Astrocyte of the spinal cord (primary cell): ENCODE measurements around the gene SORL1.
"Not testable (repeated sequence)": the region's sequence is repeated elsewhere in the genome, so short reads cannot be mapped to it uniquely, and the experiment has no call there.

ENCODE experiments used
- DNase-seq: peaks from one replicate; pipeline ENCODE4 v3.0.0; 2011; ENCODE audit warnings: low read depth, low spot score
- H3K4me3 ChIP-seq: 2 replicates; pipeline ENCODE4 v1.5.1; 2011; ENCODE audit warnings: low read depth, mild to moderate bottlenecking, low read length, moderate library complexity
- in situ Hi-C: cut with HindIII; loops from 2 replicates; pipeline ENCODE4 v1.10.0; 2017; ENCODE audit warnings: low sequenced_read_pairs
- TF ChIP-seq, protein P1 (sequence below): IDR thresholded peaks from 2 replicates; pipeline ENCODE4 v1.5.1; 2012; ENCODE audit warnings: low read depth, mild to moderate bottlenecking, low read length, inconsistent platforms

The SORL1 gene

DNA sequence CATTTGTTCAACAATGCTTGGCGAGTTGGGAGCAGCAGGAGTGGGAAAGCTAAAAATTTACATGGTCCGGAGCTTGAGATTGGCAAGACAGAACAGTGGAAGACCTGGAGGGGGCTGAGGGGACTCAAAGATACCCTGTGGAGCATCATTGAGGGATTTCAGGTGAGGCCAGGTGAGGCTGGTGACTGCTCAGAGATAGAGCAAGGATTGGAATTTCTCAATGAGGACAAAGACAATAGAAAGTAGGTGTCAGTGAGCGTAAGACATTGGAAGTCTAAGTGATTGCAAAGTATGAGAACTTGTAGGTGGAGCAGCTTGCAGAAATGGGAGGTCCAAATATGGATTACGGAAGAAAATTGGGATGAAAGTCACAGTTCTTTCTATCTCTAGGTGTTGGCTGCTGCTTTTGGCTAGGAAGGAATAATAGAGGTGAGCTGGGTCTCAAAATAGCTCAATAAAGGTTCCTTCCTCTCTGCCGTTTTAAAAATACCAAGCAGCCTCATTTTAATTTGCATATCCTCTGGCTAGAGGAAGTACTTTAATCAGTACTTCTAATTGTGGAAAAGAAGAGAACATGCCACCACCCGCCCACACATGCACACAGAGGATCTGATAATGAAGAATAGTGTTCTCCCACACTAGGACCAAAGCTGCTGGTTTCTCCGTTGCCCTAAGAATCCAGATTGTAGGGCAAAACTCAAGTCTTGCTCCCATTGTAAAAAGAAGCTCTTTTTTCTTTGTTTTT is 42.4 kb downstream of the SORL1 start:
- no peak overlapping the region for H3K4me3 ChIP-seq
- in situ Hi-C loops: no loop called here
- TF ChIP-seq, protein P1, sequence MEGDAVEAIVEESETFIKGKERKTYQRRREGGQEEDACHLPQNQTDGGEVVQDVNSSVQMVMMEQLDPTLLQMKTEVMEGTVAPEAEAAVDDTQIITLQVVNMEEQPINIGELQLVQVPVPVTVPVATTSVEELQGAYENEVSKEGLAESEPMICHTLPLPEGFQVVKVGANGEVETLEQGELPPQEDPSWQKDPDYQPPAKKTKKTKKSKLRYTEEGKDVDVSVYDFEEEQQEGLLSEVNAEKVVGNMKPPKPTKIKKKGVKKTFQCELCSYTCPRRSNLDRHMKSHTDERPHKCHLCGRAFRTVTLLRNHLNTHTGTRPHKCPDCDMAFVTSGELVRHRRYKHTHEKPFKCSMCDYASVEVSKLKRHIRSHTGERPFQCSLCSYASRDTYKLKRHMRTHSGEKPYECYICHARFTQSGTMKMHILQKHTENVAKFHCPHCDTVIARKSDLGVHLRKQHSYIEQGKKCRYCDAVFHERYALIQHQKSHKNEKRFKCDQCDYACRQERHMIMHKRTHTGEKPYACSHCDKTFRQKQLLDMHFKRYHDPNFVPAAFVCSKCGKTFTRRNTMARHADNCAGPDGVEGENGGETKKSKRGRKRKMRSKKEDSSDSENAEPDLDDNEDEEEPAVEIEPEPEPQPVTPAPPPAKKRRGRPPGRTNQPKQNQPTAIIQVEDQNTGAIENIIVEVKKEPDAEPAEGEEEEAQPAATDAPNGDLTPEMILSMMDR: no peak
- no peak for DNase-seq

GRCh38 chr11:121497176-121497998 is 45.3 kb downstream of the SORL1 start:
- TF ChIP-seq, protein P1: no peak
- DNase-seq: no peak
- in situ Hi-C loops: no loop called here
- H3K4me3 ChIP-seq: no peak overlapping the region

DNA sequence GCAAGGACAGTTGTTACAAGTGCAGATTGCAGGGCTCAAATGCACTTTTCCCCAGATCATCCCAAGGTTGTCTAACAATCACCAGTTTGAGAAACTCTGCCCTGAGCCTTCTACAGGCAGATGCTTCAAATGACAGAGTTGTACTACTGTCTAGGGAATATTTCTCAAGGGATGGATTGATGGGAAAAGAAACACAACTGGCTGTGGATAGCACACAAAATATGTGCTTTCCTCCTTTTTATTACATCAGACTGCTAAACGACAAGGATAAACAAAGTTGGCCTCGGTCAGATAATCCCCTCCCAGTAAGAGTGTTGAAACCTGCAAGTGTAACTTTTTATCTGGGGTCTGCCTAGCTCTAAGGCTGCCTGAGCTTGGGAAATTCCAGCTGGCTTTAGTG is 47.3 kb downstream of the SORL1 start:
- in situ Hi-C loops: no loop called here
- no peak overlapping the region for H3K4me3 ChIP-seq
- DNase-seq: no peak
- TF ChIP-seq, protein P1: no peak

DNA sequence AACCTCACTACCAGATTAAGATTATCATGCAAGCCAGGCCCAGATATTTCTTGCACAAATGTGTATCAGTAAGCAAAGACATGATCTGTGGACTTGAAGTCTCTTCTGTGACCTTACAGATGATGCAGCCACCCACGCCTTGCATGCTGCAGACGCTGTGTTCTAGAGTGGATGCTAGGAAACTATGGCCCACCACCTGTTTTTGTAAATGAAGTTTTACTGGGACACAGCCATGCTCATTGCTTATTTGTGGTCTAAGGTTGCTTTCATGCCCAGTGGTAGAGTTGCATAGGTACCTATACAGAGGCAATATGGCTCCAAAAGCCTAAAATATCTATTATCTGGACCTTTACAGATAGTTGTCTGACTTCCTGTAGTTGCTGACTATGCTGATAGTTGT is 48.2 kb downstream of the SORL1 start:
- in situ Hi-C loops: no loop called here
- H3K4me3 ChIP-seq: no peak overlapping the region
- DNase-seq: no peak
- TF ChIP-seq, protein P1: no peak

DNA sequence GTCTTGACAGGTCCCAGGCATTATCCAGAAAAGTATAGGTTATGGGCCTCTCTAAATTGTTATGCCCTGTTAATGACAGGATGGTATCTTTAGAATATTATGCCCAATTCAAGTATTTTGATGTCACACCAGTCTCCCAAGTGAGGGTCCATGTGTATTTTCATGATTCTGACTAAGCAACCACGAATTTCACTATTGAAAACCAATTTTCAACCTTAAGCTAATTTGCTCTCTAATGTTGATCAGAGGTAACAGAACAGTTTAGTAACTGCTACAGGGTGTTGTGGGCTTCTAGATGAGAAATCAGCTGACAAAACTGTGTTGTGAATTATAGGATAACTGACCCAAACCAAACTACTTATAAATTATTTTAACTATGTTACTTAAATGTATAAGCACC is 48.6 kb downstream of the SORL1 start:
- TF ChIP-seq, protein P1: no peak
- no peak for DNase-seq
- in situ Hi-C loops: no loop called here
- H3K4me3 ChIP-seq: no peak overlapping the region

GRCh38 chr11:121503051-121503450 is 50.9 kb downstream of the SORL1 start:
- TF ChIP-seq, protein P1: no peak
- in situ Hi-C loops: no loop called here
- no peak for DNase-seq
- H3K4me3 ChIP-seq: no peak overlapping the region

- in situ Hi-C loops, DNase-seq, H3K4me3 ChIP-seq: not testable (repeated sequence)
These were observed 54.1 kb downstream of the SORL1 start for GRCh38 chr11:121506237-121506636.
